Activated effector memory CD4-positive, alpha-beta T cell treated with anti-CD3 and anti-CD28 coated beads, Interleukin-2, amount 50 U/mL, for 16 hours (primary cell): ENCODE measurements around the gene PRSS48.
"Not testable (repeated sequence)": the region's sequence is repeated elsewhere in the genome, so short reads cannot be mapped to it uniquely, and the experiment has no call there.

Experiments used
- DNase-seq: peaks from one replicate; pipeline ENCODE4 v3.0.0-alpha.2; 2020

The PRSS48 gene

DNA sequence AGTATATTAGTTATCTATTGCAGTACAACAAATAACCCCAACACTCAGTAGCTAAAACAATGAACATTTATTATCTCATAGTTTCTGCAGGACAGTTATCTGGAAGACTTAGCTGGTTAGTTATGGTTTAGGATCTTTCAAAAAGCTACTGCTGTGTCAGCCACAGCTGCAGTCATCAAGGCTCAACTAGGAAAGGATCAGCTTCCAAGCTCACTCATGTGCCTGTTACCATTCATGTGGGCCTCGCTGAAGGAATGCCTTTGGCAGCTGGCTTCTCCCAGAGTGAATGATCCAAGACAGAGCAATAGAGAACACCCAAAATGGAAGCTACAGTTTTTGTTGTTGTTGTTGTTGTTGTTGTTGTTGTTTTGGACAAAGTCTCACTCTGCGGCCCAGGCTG lies 13.5 kb upstream of the PRSS48 start:
- no peak for DNase-seq

DNA sequence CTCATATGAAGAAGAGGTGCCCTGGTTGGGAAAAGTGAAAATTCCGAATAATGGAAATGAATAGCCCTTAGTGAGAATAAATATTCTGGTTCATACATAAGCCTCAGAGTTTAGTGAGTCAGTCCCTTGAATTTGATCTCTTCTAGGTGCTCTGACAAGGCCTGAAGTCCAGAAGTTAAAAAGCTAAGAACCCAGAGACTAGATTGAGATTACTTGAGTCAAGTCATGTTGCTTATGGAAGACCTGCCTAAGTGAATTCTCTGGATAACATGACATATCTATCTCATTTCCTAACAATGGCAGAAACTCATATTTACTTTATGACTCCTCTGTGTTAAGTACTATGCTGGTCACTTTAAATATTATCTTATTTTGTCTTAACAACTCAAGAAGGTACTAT lies 10.5 kb upstream of the PRSS48 start:
- DNase-seq: no peak

GRCh38 chr4:151267104-151267503 lies 9.9 kb upstream of the PRSS48 start:
- no peak for DNase-seq

DNA sequence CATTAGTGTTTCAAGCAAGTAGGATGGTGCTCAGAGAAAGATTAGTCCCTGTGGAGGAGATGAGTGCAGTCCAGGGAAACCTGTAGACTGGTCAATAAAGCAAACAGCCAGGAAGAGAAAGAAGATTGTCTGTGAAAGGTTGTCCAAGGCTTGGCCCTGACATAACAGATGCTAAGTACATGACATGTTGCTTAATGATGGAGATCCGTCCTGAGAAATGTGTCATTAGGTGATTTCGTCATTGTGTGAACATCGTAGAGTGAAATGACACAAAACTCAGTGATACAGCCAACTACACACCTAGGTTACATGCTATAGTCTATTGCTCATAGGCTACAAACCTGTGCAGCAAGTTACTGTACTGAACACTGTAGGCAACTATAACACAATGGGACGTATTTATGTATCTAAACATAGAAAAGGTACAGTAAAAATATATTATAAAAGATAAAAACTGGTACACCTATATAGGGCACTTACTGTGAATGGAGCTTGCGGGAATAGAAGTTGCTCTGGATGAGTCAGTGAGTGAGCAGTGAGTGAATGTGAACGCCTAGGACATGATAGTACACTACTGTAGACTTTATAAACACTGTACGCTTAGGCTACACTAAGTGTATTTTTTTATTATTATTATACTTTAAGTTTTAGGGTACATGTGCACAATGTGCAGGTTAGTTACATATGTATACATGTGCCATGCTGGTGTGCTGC lies 9.0 kb upstream of the PRSS48 start:
- DNase-seq: no peak

DNA sequence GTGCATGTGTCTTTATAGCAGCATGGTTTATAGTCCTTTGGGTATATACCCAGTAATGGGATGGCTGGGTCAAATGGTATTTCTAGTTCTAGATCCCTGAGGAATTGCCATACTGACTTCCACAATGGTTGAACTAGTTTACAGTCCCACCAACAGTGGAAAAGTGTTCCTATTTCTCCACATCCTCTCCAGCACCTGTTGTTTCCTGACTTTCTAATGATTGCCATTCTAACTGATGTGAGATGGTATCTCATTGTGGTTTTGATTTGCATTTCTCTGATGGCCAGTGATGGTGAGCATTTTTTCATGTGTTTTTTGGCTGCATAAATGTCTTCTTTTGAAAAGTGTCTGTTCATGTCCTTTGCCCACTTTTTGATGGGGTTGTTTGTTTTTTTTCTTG lies 8.1 kb upstream of the PRSS48 start:
- DNase-seq: not testable (repeated sequence)

DNA sequence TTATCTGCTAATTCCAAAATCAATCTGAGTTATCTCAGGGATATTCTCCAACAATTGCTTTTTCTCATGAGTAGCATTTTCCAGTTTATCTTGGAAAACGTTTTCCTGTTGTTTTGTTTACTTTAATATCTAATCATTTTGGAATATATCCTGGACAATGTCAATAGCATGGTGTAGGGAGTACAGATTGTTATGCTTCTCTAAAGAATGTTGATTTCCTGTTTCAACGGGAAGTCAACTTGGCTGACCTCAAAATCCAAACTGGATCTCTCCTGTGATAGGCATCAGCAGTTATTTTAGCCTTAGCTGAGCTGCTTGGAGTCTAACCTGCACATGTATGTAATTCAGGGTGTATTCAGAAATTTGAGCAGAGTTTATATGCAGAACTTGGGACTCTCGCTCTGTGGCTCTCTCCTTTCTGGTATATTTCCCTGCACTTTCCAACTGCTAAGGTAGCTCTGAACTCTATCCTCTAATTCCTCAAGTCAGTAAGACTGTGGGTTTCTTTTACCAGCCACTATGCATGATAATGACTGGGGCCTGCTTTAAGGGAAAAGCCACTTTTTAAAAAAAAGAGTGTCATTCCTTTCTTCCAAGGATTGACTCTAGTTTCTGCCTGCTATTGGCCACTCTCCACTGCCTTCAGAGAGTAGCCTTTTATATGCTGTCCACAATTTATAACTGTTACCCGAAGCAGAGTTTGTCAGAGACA lies 7.7 kb downstream of the PRSS48 start:
- DNase-seq: no peak

GRCh38 chr4:151287409-151287808 lies 10.4 kb downstream of the PRSS48 start:
- DNase-seq: no peak

- DNase-seq: no peak
Measured at GRCh38 chr4:151291485-151291884, 14.5 kb downstream of the PRSS48 start.

DNA sequence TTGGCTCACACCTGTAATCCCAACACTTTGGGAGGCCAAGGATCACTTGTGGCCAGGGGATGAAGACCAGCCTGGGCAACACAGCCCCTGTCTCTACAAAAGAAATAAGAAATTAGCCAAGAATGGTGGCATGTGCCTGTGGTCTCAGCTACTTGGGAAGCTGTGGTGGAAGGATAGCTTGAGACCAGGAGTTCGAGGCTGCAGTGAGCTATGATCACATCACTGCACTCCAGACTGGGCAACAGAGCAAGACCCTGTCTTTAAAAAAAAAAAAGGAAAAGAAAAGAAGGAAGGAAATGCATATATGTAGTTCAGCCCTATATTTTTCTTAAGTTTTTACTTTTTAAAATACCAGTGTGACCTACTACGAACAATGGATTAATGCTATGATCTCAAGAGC lies 15.1 kb downstream of the PRSS48 start:
- DNase-seq: no peak

GRCh38 chr4:151294833-151295496 lies 18.0 kb downstream of the PRSS48 start:
- no peak for DNase-seq

DNA sequence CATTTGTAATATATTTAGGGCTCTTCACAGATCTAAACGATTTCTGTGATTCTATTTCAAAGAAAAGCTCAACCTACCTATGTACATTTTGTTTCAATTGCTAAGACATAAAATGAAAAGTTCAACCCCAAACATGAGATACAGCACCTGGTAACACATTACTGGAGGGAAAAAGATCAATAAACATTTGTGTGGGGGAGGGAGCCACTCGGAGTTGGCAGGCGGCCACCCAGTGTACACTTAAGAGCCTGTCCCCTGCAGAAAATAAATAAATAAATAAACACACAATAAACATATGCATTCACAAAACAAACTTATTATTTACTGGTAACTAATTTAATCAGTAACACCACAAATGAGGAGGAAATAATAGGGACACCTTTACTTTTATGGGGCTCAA lies 19.3 kb downstream of the PRSS48 start:
- no peak for DNase-seq

DNA sequence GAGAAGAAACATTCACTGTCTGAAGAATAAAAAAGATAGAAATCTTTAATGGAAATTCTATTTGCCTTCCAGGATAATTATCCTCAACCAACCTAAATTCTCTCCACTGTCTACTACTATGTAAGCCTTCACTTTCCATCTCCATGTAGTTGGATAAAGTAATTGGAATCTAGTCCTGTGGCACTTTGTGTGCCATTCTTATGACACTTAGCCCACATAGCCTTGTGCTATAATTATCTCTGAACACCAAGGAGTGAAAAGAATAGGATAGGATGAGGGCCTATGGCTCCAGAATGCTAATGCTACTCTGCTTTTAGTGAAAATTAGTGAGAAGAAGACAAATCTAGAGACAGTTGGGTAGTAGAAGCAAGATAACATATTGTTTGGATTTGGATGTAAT lies 20.2 kb downstream of the PRSS48 start:
- no peak for DNase-seq

- no peak for DNase-seq
Measured at GRCh38 chr4:151302432-151302831, 25.5 kb downstream of the PRSS48 start.

- no peak for DNase-seq
Measured at GRCh38 chr4:151304226-151304625, 27.3 kb downstream of the PRSS48 start.

GRCh38 chr4:151304755-151305154 lies 27.8 kb downstream of the PRSS48 start:
- no peak for DNase-seq

- no peak for DNase-seq
Measured at GRCh38 chr4:151310124-151310728, 33.3 kb downstream of the PRSS48 start.

GRCh38 chr4:151313306-151314009 lies 36.5 kb downstream of the PRSS48 start:
- DNase-seq: no peak

- DNase-seq: no peak
Measured at GRCh38 chr4:151314010-151314355, 37.0 kb downstream of the PRSS48 start.

DNA sequence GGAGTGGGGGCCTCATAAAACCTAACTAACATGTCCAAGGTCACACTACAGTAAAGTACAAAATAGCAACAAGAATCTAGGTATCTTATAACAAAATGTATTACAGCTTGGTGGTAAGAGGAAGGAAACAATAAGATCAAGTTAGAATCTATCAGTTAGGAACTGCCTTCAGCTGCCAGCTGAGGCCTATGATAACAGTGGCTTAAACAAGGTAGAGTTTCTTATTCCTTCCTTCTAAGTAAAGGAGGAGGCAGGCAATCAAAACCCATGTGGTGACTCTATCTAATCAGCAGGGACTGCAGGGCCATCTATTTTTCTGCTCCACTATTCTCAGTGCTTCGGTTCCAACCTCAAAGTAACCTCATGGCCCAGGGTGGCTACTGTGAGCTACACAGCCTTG lies 37.5 kb downstream of the PRSS48 start:
- DNase-seq: no peak

GRCh38 chr4:151315212-151315886 lies 38.4 kb downstream of the PRSS48 start:
- no peak for DNase-seq

DNA sequence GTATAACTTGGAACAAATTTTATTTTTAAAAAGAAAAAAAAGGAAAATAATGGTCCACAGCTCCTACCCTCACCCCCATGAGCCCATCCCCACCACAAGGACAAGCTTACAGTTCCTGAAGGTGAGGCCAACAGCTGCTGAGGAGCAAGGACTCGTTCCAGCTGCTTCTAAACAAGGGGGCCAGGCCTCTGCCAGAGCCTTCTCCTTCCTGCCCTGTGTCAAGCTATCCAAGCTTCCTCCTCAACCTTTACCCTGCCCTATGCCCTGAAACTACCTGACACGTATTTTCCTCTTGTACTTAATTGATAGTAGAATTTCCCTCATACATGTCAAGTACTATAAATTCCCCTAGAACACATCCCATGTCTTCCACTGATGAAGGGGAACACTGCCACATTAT lies 39.7 kb downstream of the PRSS48 start:
- DNase-seq: no peak

DNA sequence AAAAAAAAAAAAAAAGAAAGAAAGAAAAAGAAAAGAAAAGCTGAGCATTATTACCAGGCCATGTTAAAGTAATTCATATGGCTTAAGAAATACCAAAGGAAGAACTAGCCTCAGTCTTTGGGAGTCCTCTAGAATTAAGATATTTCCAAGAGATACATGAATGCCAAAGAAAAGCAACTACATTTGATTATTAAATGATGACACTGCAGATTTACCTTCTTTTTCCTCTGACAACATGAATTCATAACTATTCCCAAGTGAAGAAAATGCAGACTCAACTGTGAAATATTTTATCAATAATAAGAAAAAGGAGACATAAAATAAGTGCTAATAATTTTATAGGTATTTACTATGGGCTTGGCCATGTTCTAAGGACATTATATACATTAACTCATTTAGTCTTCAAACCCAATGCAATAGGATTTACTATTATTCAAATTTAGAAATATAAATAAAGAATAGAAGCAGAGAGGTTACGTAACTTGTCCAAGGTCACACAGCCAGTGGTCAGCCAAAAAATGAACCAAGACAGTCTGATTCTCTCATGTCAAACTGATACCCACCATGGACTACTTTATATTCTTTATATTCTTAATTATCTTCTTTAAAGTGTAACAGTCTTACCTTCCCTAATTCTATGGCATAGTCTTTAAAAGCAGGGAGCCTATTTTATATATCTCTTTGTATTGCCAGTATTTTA lies 41.5 kb downstream of the PRSS48 start:
- no peak for DNase-seq
